AG04450 (cell line): ENCODE results near the gene KLF15. TPM values are rescaled to one million over a fixed set of nuclear protein-coding genes. Genes with fewer than 3 reads are reported as not detected.
A peak's percentile ranks its signal among the peaks of the same experiment; 100 is the strongest.

Source experiments
- CTCF ChIA-PET: fragments of 300-600, 350-600 bp; formaldehyde crosslinking; extraction: SDS; loops from one replicate; lab custom pipeline; 2022; ENCODE audit warnings: antibody characterized with exemption, inconsistent platforms; lab: Charles Lee
- POLR2A ChIA-PET: fragments of 350-600 bp; formaldehyde crosslinking; extraction: SDS; loops from one replicate; lab custom pipeline; 2021; ENCODE audit warnings: antibody characterized with exemption, inconsistent platforms; lab: Yijun Ruan, JAX
- DNase-seq: peaks from one replicate; pipeline ENCODE4 v3.0.0-alpha.2; 2011; ENCODE audit warnings: low read depth, low spot score
- H3K27ac ChIP-seq: one replicate; pipeline ENCODE4 v1.5.1; 2012; ENCODE audit warnings: low read depth, low read length, control low read depth
- H3K27me3 ChIP-seq: one replicate; pipeline ENCODE4 v1.6.0; 2012; ENCODE audit warnings: low read length; ENCODE audit not compliant: control insufficient read depth, insufficient read depth
- H3K4me3 ChIP-seq: 2 replicates; pipeline ENCODE4 v1.5.1; 2011; ENCODE audit warnings: mild to moderate bottlenecking, low read depth, low read length, control low read depth
- H3K9me3 ChIP-seq: 2 replicates; pipeline ENCODE4 v1.5.1; 2012; ENCODE audit warnings: low read length; ENCODE audit not compliant: control insufficient read depth, insufficient read depth
- CTCF ChIP-seq: IDR thresholded peaks from 2 replicates; pipeline ENCODE4 v1.5.1; 2011; ENCODE audit warnings: low read depth, low read length, control low read depth, inconsistent platforms
- polyA plus RNA-seq: library from polyadenylated mRNA; depleted of rRNA; stranded (reverse); fragments of >200 nt; gene quantifications from 2 replicates; pipeline ENCODE4 v1.2.3, GENCODE V29; 2011

KLF15 gene
- polyA plus RNA-seq, 1 experiment: 0.38 TPM

- DNase-seq: no peak
- POLR2A ChIA-PET: no interaction called here
- Histone ChIP-seq H3K27me3 (no peaks in the 10 kb centered on the region), H3K9me3 (peaks cover 23% of the 10 kb centered on the region), H3K4me3 (no peak overlapping the region), H3K27ac (no peak overlapping the region)
- no peak for TF ChIP-seq CTCF
- CTCF ChIA-PET: no interaction called here
Observed at GRCh38 chr3:126306397-126306796, 50.8 kb downstream of the KLF15 start.

- ChIA-PET POLR2A (interaction anchor here (1.4 kb wide), 1 partner anchor 38 kb away, joined by 5 read pairs; no protein-coding TSS in a partner anchor), CTCF (interaction anchor here (0.9 kb wide), 1 partner anchor 36 kb away, joined by 3 read pairs; no protein-coding TSS in a partner anchor)
- Histone ChIP-seq H3K4me3 (no peak overlapping the region), H3K27me3 (no peaks in the 10 kb centered on the region), H3K9me3 (peaks cover 21% of the 10 kb centered on the region), H3K27ac (peak overlapping the region; percentile 11)
- DNase-seq: no peak
- TF ChIP-seq CTCF: no peak
Observed at GRCh38 chr3:126305427-126305826, 51.8 kb downstream of the KLF15 start.

GRCh38 chr3:126304704-126305103, 52.5 kb downstream of the KLF15 start:
- CTCF ChIA-PET: no interaction called here
- TF ChIP-seq CTCF: no peak
- DNase-seq: no peak
- H3K4me3 ChIP-seq: no peak overlapping the region
- peaks cover 22% of the 10 kb centered on the region for H3K9me3 ChIP-seq
- H3K27ac ChIP-seq: peak overlapping the region; percentile 11
- POLR2A ChIA-PET: interaction anchor here (1.4 kb wide), 1 partner anchor 37 kb away, joined by 5 read pairs; no protein-coding TSS in a partner anchor
- no peaks in the 10 kb centered on the region for H3K27me3 ChIP-seq

- no peak for DNase-seq
- POLR2A ChIA-PET: interaction anchor here (0.6 kb wide), 1 partner anchor 11 kb away, joined by 3 read pairs; no protein-coding TSS in a partner anchor
Observed at GRCh38 chr3:126304291-126304690, 52.9 kb downstream of the KLF15 start.

GRCh38 chr3:126303272-126303671, 53.9 kb downstream of the KLF15 start:
- Histone ChIP-seq H3K27me3 (no peaks in the 10 kb centered on the region), H3K4me3 (no peak overlapping the region), H3K9me3 (peaks cover 20% of the 10 kb centered on the region), H3K27ac (no peak overlapping the region)
- no peak for TF ChIP-seq CTCF
- DNase-seq: no peak
- CTCF ChIA-PET: no interaction called here
- POLR2A ChIA-PET: interaction anchor here (0.6 kb wide), 1 partner anchor 219 kb away, joined by 3 read pairs; the partner anchor contains the start of gene SLC41A3

More at GRCh38 chr3:126304291-126304690, 52.9 kb downstream of the KLF15 start:
- no peak for TF ChIP-seq CTCF
- H3K4me3 ChIP-seq: no peak overlapping the region
- H3K9me3 ChIP-seq: peaks cover 23% of the 10 kb centered on the region
- CTCF ChIA-PET: no interaction called here
- no peaks in the 10 kb centered on the region for H3K27me3 ChIP-seq
- H3K27ac ChIP-seq: no peak overlapping the region
